ENCODE data around the gene CLCN7. TPM values are rescaled to one million over a fixed set of nuclear protein-coding genes. Genes with fewer than 3 reads are reported as not detected.

CLCN7 gene
- polyA plus RNA-seq, 1 of the 3 experiments (the other 2 are of a cell fraction), result 44.3 TPM

GRCh38 chr16:1457489-1458245 lies 17.2 kb downstream of the CLCN7 start:
- Histone ChIP-seq H3K9me3 (no peaks in the 10 kb centered on the region), H3K4me3 (ENCODE audit: low read depth in 2 of 2, low read length in 1 of 2) (no peak overlapping the region), H3K9ac (no peak overlapping the region), H3K27ac (ENCODE audit: low read depth in 2 of 2, low read length in 1 of 2) (no peak overlapping the region), H3K4me1 (ENCODE audit: control insufficient read depth in 1 of 2, insufficient read depth in 2 of 2, low read depth in 1 of 2, low read length in 1 of 2) (no peaks in the 10 kb centered on the region), H3K4me2 (no peak overlapping the region), H3K9me2 (no peaks in the 10 kb centered on the region), H4K20me1 (ENCODE audit: insufficient read depth) (no peaks in the 10 kb centered on the region), H3K27me3 (ENCODE audit: insufficient read depth) (no peaks in the 10 kb centered on the region), H2AFZ (ENCODE audit: low read depth) (no peak overlapping the region), H3F3A (replicated peaks; ENCODE audit: insufficient read depth) (no peaks in the 10 kb centered on the region), H3K36me3 (replicated peaks in 1 of 2; ENCODE audit: control insufficient read depth in 1 of 2, insufficient read depth in 2 of 2, low read length in 1 of 2) (peaks cover 0 to 43% of the 10 kb centered on the region in 2 experiments), H3K79me2 (ENCODE audit: insufficient read depth) (no peaks in the 10 kb centered on the region)
- 91% methylated on average over 27 of the region's 42 CpGs for WGBS (ENCODE audit: low lambda C conversion rate)
- DNase-seq, result no peak
- ChIA-PET CTCF (no interaction called here), POLR2A (no interaction called here)
- TF ChIP-seq RFX5 (IDR thresholded peaks at IDR 0.05; ENCODE audit: low read length) (no peak), PBX3 (IDR thresholded peaks at IDR 0.05) (no peak), CHD2 (IDR thresholded peaks at IDR 0.05; ENCODE audit: low read length, partially characterized antibody) (no peak), MEF2A (IDR thresholded peaks at IDR 0.05; ENCODE audit: borderline replicate concordance, low read depth) (no peak), RXRA (IDR thresholded peaks at IDR 0.05; ENCODE audit: borderline replicate concordance, low read depth) (no peak), GATA2 (CRISPR knock-in tag; IDR thresholded peaks at IDR 0.05) (no peak), JUND (IDR thresholded peaks at IDR 0.05) (no peak), FOSL2 (IDR thresholded peaks at IDR 0.05; ENCODE audit: borderline replicate concordance, low read depth) (no peak), EZH2phosphoT487 (IDR thresholded peaks at IDR 0.05; ENCODE audit: borderline replicate concordance, low read depth) (no peak), IRF3 (IDR thresholded peaks at IDR 0.05; ENCODE audit: low read depth, low read length) (no peak), SMC3 (IDR thresholded peaks at IDR 0.05; ENCODE audit: low read depth, low read length) (no peak), USF1 (IDR thresholded peaks at IDR 0.05; ENCODE audit: borderline replicate concordance, low read depth) (no peak), FOXM1 (IDR thresholded peaks at IDR 0.05; ENCODE audit: low read depth) (no peak), TEAD4 (IDR thresholded peaks at IDR 0.05; ENCODE audit: borderline replicate concordance, insufficient read depth) (no peak), ELF1 (IDR thresholded peaks at IDR 0.05) (no peak), TCF12 (IDR thresholded peaks at IDR 0.05) (no peak), YY1 (IDR thresholded peaks at IDR 0.05; ENCODE audit: low read depth) (no peak), REST (IDR thresholded peaks at IDR 0.05; ENCODE audit: low read depth, low read length) (no peak), RAD21 (IDR thresholded peaks at IDR 0.05; ENCODE audit: low read length) (no peak), CTCF (IDR thresholded peaks at IDR 0.05) (no peak)

Data from SK-N-SH (cell line).